H9 (cell line): ENCODE results near the gene VPS16. TPM values are rescaled to one million over a fixed set of nuclear protein-coding genes. Genes with fewer than 3 reads are reported as not detected.

Experiments
- DNase-seq: peaks from one replicate; pipeline ENCODE4 v3.0.0-alpha.2; 2017
- H2AFZ ChIP-seq: one replicate; pipeline ENCODE4 v1.6.1; 2013; ENCODE audit warnings: mild to moderate bottlenecking, low read length, control low read depth, moderate library complexity
- H2AK5ac ChIP-seq: 2 replicates; pipeline ENCODE4 v1.6.1; 2013; ENCODE audit warnings: low read length, control low read depth, mixed read lengths; ENCODE audit not compliant: insufficient read length
- H2BK120ac ChIP-seq: one replicate; pipeline ENCODE4 v1.6.1; 2013; ENCODE audit warnings: low read depth, mild to moderate bottlenecking, low read length, control low read depth, inconsistent platforms; ENCODE audit not compliant: poor library complexity, severe bottlenecking
- H2BK12ac ChIP-seq: 2 replicates; pipeline ENCODE4 v1.6.1; 2013; ENCODE audit warnings: low read length, control low read depth, mixed read lengths, low read depth; ENCODE audit not compliant: insufficient read length
- H2BK15ac ChIP-seq: 2 replicates; pipeline ENCODE4 v1.6.1; 2013; ENCODE audit warnings: low read depth, low read length, control low read depth
- H2BK20ac ChIP-seq: one replicate; pipeline ENCODE4 v1.6.1; 2013; ENCODE audit warnings: low read depth, mild to moderate bottlenecking, low read length, control low read depth, inconsistent platforms; ENCODE audit not compliant: poor library complexity, severe bottlenecking
- H2BK5ac ChIP-seq: 2 replicates; pipeline ENCODE4 v1.6.1; 2013; ENCODE audit warnings: low read length, control low read depth, mixed read lengths; ENCODE audit not compliant: insufficient read length
- H3K14ac ChIP-seq: 2 replicates; pipeline ENCODE4 v1.6.1; 2013; ENCODE audit warnings: low read length, control low read depth; ENCODE audit not compliant: insufficient read depth
- H3K18ac ChIP-seq: 2 replicates; pipeline ENCODE4 v1.6.1; 2013; ENCODE audit warnings: low read depth, mild to moderate bottlenecking, mixed read lengths, low read length, control low read depth; ENCODE audit not compliant: insufficient read length
- H3K23ac ChIP-seq: 2 replicates; pipeline ENCODE4 v1.6.1; 2013; ENCODE audit warnings: low read length, control low read depth, mixed read lengths, low read depth; ENCODE audit not compliant: insufficient read length
- H3K23me2 ChIP-seq: 2 replicates; pipeline ENCODE4 v1.6.1; 2013; ENCODE audit warnings: low read depth, mild to moderate bottlenecking, mixed read lengths, low read length, control low read depth; ENCODE audit not compliant: insufficient read length, poor library complexity, severe bottlenecking
- H3K27ac ChIP-seq: 2 replicates; pipeline ENCODE4 v1.5.1; 2013; ENCODE audit warnings: low read length, control low read depth, mixed read lengths, low read depth; ENCODE audit not compliant: insufficient read length
- H3K27me3 ChIP-seq: 2 replicates; pipeline ENCODE4 v1.6.1; 2013; ENCODE audit warnings: low read length, control low read depth, inconsistent platforms; ENCODE audit not compliant: insufficient read depth
- H3K4ac ChIP-seq: 2 replicates; pipeline ENCODE4 v1.6.1; 2013; ENCODE audit warnings: low read depth, mild to moderate bottlenecking, control low read depth, inconsistent platforms, low read length, moderate library complexity
- H3K4me1 ChIP-seq: 2 replicates; pipeline ENCODE4 v1.6.1; 2013; ENCODE audit warnings: low read length, control low read depth, inconsistent platforms; ENCODE audit not compliant: insufficient read depth
- H3K4me2 ChIP-seq: 2 replicates; pipeline ENCODE4 v1.6.1; 2013; ENCODE audit warnings: low read length, control low read depth, mixed read lengths; ENCODE audit not compliant: insufficient read length, insufficient read depth
- H3K56ac ChIP-seq: 2 replicates; pipeline ENCODE4 v1.6.1; 2013; ENCODE audit warnings: low read depth, mild to moderate bottlenecking, mixed read lengths, low read length, control low read depth; ENCODE audit not compliant: insufficient read length
- H3K79me1 ChIP-seq: 2 replicates; pipeline ENCODE4 v1.6.1; 2013; ENCODE audit warnings: low read depth, mild to moderate bottlenecking, moderate library complexity, low read length, control low read depth, inconsistent platforms; ENCODE audit not compliant: insufficient read depth, poor library complexity, severe bottlenecking
- H3K79me2 ChIP-seq: 2 replicates; pipeline ENCODE4 v1.6.1; 2013; ENCODE audit warnings: low read length, control low read depth, inconsistent platforms; ENCODE audit not compliant: insufficient read depth
- H3K9ac ChIP-seq: 2 replicates; pipeline ENCODE4 v1.6.1; 2013; ENCODE audit warnings: low read length, control low read depth, mixed read lengths; ENCODE audit not compliant: insufficient read length; ENCODE audit errors: extremely low read depth
- H3K9me3 ChIP-seq: one replicate; pipeline ENCODE4 v1.6.1; 2013; ENCODE audit warnings: low read depth, low read length, inconsistent platforms; ENCODE audit not compliant: control insufficient read depth
- H3T11ph ChIP-seq: one replicate; pipeline ENCODE4 v1.6.1; 2013; ENCODE audit warnings: mild to moderate bottlenecking, low read length, control low read depth, inconsistent platforms
- H4K20me1 ChIP-seq: one replicate; pipeline ENCODE4 v1.6.1; 2013; ENCODE audit not compliant: control insufficient read depth, insufficient read length, insufficient read depth
- H4K5ac ChIP-seq: 2 replicates; pipeline ENCODE4 v1.6.1; 2013; ENCODE audit warnings: low read depth, mild to moderate bottlenecking, mixed read lengths, low read length, control low read depth; ENCODE audit not compliant: insufficient read length
- H4K8ac ChIP-seq: replicated peaks from 2 replicates; pipeline ENCODE4 v1.6.1; 2013; ENCODE audit warnings: low read length, control low read depth, mixed read lengths, low read depth; ENCODE audit not compliant: insufficient read length
- H4K91ac ChIP-seq: 2 replicates; pipeline ENCODE4 v1.6.1; 2013; ENCODE audit warnings: low read depth, mild to moderate bottlenecking, moderate library complexity, mixed read lengths, low read length, control low read depth; ENCODE audit not compliant: insufficient read length
- H3K27ac Mint-ChIP-seq, 3 experiments: 2 replicates in 2 of 3; 3 replicates in 1 of 3; pipeline ENCODE4 v1.8.0; 2020 to 2021; ENCODE audit warnings: mixed read lengths in 3 of 3, mild to moderate bottlenecking in 1 of 3, moderate library complexity in 1 of 3
- H3K27me3 Mint-ChIP-seq: 2 replicates; pipeline ENCODE4 v1.8.0; 2021; ENCODE audit warnings: low read depth, mild to moderate bottlenecking, moderate library complexity, mixed read lengths
- H3K36me3 Mint-ChIP-seq, 3 experiments: 2 replicates in 2 of 3; 3 replicates in 1 of 3; pipeline ENCODE4 v1.8.0; 2020 to 2021; ENCODE audit warnings: low read depth in 3 of 3, mixed read lengths in 3 of 3; ENCODE audit not compliant: insufficient read depth in 1 of 3
- H3K4me1 Mint-ChIP-seq, 2 experiments: 2 replicates each; pipeline ENCODE4 v1.8.0; 2020; ENCODE audit warnings: mixed read lengths in 2 of 2
- H3K4me3 Mint-ChIP-seq, 2 experiments: 2 replicates in 1 of 2; 3 replicates in 1 of 2; pipeline ENCODE4 v1.8.0; 2020 to 2021; ENCODE audit warnings: mild to moderate bottlenecking in 2 of 2, mixed read lengths in 2 of 2, moderate library complexity in 1 of 2
- H3K9me3 Mint-ChIP-seq, 2 experiments: 2 replicates in 1 of 2; 3 replicates in 1 of 2; pipeline ENCODE4 v1.8.0; 2020; ENCODE audit warnings: mild to moderate bottlenecking in 2 of 2, mixed read lengths in 2 of 2, moderate library complexity in 1 of 2
- CTCF ChIP-seq: fragments of 200-600 bp; sonication (generic); conservative IDR thresholded peaks from 3 replicates; pipeline ENCODE4 v1.8.0; 2021; ENCODE audit warnings: antibody characterized with exemption, mild to moderate bottlenecking
- WGBS: extraction: QIAGEN DNeasy Blood & Tissue Kit; methylation state at CpG from one replicate; pipeline ENCODE4 v1.1.7; 2013; ENCODE audit warnings: missing lambda C conversion rate, low lambda C conversion rate, mixed read lengths; ENCODE audit not compliant: insufficient read length; ENCODE audit errors: extremely low coverage; 5-methylcytosine and 5-hydroxymethylcytosine counted together
- total RNA-seq: library from RNA; stranded (reverse); gene quantifications from 2 replicates; pipeline ENCODE4 v1.2.1, GENCODE V29; 2021

Gene VPS16
- total RNA-seq, 1 experiment from 2014 or later, result 32.1 TPM

- no peak overlapping the region for H2BK5ac ChIP-seq
- no peak for DNase-seq
- no peak overlapping the region for H2AFZ ChIP-seq
- H2BK15ac ChIP-seq, result no peak overlapping the region
- H2AK5ac ChIP-seq, result no peak overlapping the region
- H4K5ac ChIP-seq, result no peak overlapping the region
- H2BK120ac ChIP-seq, result no peak overlapping the region
- no peak overlapping the region for H3K23ac ChIP-seq
- Mint-ChIP-seq H3K4me3 (no peak overlapping the region), H3K27me3 (peaks cover 52% of the 10 kb centered on the region), H3K4me1 (peaks cover 9 to 12% of the 10 kb centered on the region in 2 experiments), H3K9me3 (0 out of 5 replicates have a peak, but pooled peaks cover 0 to 2% of the 10 kb centered on the region in 2 experiments), H3K36me3 (no peaks in the 10 kb centered on the region), H3K27ac (no peak overlapping the region)
- WGBS, result no CpG with 5 or more reads among the region's 2 CpGs
- H4K91ac ChIP-seq, result no peak overlapping the region
- no peaks in the 10 kb centered on the region for H3K79me1 ChIP-seq
- H3T11ph ChIP-seq, result no peak overlapping the region
- H4K20me1 ChIP-seq, result no peaks in the 10 kb centered on the region
- H3K4ac ChIP-seq, result no peak overlapping the region
- no peak for TF ChIP-seq CTCF
- no peaks in the 10 kb centered on the region for H3K4me1 ChIP-seq
- no peaks in the 10 kb centered on the region for H3K23me2 ChIP-seq
- no peak overlapping the region for H3K56ac ChIP-seq
- no peak overlapping the region for H2BK20ac ChIP-seq
- H3K79me2 ChIP-seq, result no peaks in the 10 kb centered on the region
- H3K27me3 ChIP-seq, result peaks cover 9% of the 10 kb centered on the region; the same call in 1 of the 2 replicates
- H4K8ac ChIP-seq, result no peak overlapping the region
- H3K27ac ChIP-seq, result no peak overlapping the region
- no peak overlapping the region for H3K14ac ChIP-seq
- H3K4me2 ChIP-seq, result no peak overlapping the region
- no peak overlapping the region for H3K18ac ChIP-seq
- no peak overlapping the region for H2BK12ac ChIP-seq
- H3K9ac ChIP-seq, result no peak overlapping the region
- no peaks in the 10 kb centered on the region for H3K9me3 ChIP-seq
These were observed 14.8 kb upstream of the VPS16 start for GRCh38 chr20:2825761-2826160.
